Measurements from ENCODE around the gene TBRG4.

TBRG4 gene

DNA sequence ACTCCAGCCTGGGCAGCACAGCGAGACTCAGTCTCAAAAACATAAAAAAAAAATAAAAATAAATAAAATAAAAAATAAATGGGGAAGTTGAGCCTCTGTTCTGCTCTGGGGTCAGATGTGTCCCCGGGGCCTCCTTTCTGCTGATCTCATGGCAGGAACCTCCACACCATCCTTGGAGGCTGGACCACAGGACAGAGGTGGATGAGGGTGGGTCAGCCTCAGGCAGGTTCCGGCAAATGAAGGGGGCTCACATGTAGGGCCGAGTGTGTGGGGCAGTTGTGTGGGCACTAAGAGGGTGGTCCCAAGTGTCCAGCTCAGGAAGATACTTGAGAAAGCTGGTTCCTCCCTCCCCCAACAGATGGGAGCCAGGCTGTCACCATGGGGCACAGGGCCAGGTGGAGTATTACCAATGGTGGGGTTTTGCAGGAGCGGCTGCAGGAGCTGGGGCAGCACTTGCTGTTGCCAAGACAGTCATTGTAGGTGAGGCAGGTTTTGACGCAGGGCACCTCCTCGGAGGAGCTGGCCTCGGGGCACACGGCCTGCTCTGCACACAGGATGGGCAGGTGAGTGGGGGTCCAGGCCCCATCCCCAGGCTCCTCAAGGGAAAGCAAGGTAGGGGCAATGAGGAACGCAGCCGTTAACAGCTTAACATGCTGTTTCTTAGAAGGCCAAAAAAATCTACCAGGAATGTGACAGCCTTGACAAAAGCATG, 13.9 kb upstream of the TBRG4 start:
- H3K27ac ChIP-seq = no peak overlapping the region
- no peaks in the 10 kb centered on the region for H3K36me3 ChIP-seq (replicated peaks)
- no peaks in the 10 kb centered on the region for H3K27me3 ChIP-seq (replicated peaks)
- no peak overlapping the region for H3K4me3 ChIP-seq (ENCODE audit: low read depth, low read length)
- TF ChIP-seq, protein P1, sequence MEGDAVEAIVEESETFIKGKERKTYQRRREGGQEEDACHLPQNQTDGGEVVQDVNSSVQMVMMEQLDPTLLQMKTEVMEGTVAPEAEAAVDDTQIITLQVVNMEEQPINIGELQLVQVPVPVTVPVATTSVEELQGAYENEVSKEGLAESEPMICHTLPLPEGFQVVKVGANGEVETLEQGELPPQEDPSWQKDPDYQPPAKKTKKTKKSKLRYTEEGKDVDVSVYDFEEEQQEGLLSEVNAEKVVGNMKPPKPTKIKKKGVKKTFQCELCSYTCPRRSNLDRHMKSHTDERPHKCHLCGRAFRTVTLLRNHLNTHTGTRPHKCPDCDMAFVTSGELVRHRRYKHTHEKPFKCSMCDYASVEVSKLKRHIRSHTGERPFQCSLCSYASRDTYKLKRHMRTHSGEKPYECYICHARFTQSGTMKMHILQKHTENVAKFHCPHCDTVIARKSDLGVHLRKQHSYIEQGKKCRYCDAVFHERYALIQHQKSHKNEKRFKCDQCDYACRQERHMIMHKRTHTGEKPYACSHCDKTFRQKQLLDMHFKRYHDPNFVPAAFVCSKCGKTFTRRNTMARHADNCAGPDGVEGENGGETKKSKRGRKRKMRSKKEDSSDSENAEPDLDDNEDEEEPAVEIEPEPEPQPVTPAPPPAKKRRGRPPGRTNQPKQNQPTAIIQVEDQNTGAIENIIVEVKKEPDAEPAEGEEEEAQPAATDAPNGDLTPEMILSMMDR (IDR thresholded peaks at IDR 0.05; ENCODE audit: low read depth, low read length, missing control alignments) = no peak
- no peak for DNase-seq
- in situ Hi-C loops (cut with HindIII; ENCODE audit: low pct_ligation_motif_present, low sequenced_read_pairs) = no loop called here

DNA sequence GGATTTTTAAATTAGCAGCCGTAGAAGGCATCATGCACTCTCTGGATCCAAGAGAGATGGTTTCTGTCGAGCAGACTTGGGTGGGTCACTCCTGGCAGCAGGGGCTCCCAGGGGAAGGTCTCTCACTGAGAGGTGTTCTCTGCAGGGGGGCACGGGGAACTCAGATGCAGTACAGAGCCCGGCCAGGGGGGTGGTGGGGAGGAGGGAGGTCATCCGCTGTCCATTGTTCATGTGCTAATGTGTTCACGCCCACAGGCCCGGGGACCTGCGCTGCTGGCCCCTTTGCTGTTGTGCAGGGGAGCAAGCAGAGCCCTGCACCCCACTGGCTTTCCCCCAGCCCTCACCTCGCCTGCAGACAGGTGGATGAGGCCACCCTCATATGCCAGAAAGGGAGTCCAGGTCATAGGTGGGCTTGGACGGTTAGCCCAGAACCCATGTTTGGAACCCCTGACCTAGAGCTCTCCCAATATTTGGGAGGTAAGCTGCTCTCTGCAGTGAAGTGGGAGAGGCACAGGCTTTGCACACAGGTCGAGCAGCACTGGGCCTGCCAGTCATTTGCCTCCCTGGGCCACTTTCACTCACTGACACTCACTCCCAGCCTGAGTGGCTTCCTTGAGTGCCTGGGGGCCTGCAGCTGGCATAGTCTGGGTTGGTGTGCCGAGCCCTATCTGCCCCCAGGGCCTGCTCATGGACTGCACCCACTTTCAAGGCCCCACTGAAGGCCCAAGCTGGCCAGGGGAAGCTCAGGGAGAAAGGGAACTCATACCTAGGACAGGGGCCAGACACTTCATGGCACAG, 12.6 kb upstream of the TBRG4 start:
- Histone ChIP-seq H3K27ac (no peak overlapping the region), H3K4me3 (ENCODE audit: low read depth, low read length) (no peak overlapping the region), H3K27me3 (replicated peaks) (no peaks in the 10 kb centered on the region), H3K36me3 (replicated peaks) (no peaks in the 10 kb centered on the region)
- TF ChIP-seq, protein P1 (IDR thresholded peaks at IDR 0.05; ENCODE audit: low read depth, low read length, missing control alignments) = no peak
- in situ Hi-C loops (cut with HindIII; ENCODE audit: low pct_ligation_motif_present, low sequenced_read_pairs) = no loop called here
- no peak for DNase-seq

DNA sequence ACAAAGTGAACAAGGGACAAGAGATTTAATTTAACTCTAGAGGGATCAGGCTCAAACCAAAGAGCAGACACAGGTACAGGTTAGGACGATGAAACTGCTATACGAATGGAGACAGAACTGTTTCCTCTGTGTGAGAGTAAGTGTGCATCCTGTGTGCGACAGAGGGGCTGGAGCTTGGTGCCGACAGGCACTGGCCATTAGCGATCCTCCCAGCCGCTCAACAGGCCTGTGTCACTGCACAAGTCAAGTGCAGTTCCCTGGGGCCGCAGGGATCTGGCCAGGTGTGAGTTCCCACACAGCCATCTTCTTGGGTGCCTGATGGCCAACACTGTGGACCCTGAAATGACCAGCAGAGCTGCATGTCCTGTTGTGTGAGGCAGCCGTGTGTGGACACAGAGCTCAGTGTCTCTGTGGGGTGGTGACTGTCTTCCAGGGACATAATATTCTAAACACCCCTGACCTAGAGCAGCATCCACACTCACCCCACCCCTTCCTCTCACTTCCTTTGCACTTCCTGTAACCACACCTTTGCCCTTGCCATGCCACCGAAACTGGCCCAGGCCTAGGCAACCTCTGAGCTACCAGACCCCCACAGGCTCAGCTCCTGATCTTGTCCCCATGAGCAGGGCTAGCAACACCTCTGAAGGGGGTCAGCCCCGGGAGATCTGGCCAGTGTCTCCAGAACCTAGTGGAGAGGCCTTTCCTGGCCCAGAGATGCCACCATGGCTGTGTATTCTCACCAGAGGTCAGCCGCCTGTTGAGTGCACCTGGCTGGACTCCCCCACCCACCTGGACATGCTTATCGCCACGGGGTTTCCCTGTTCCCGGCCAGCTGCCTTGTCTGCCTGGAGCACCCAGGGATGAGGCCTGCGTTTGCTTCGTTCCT, 11.7 kb upstream of the TBRG4 start:
- TF ChIP-seq, protein P1 (IDR thresholded peaks at IDR 0.05; ENCODE audit: low read depth, low read length, missing control alignments) = no peak

DNA sequence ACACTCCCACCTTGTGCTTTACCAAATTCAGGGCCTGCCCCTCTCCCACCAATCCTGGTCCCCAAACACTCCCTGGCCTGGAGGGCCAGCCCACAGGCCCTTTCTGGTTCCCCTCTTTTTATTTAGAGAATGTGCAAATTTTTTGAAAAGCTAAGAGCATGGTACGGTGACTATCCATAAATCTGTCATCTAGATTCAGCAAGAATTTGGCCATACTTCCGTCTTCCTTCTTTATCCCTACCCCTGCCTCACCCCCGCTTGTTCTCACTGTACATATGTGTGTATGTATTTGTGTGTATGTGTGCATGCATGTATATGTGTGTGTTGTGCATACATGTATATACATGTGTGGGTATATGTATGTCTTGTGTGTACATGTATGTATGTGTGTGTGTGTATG, 8.1 kb upstream of the TBRG4 start:
- H3K27ac ChIP-seq = no peak overlapping the region
- DNase-seq = no peak
- TF ChIP-seq, protein P1 (IDR thresholded peaks at IDR 0.05; ENCODE audit: low read depth, low read length, missing control alignments) = no peak
- H3K4me3 ChIP-seq (ENCODE audit: low read depth, low read length) = no peak overlapping the region
- no peaks in the 10 kb centered on the region for H3K27me3 ChIP-seq (replicated peaks)
- H3K36me3 ChIP-seq (replicated peaks) = no peaks in the 10 kb centered on the region
- in situ Hi-C loops (cut with HindIII; ENCODE audit: low pct_ligation_motif_present, low sequenced_read_pairs) = no loop called here

More for the DNA sequence above, 11.7 kb upstream of the TBRG4 start:
- in situ Hi-C loops (cut with HindIII; ENCODE audit: low pct_ligation_motif_present, low sequenced_read_pairs) = no loop called here
- Histone ChIP-seq H3K27ac (no peak overlapping the region), H3K4me3 (ENCODE audit: low read depth, low read length) (no peak overlapping the region), H3K27me3 (replicated peaks) (no peaks in the 10 kb centered on the region), H3K36me3 (replicated peaks) (no peaks in the 10 kb centered on the region)
- DNase-seq = no peak

DNA sequence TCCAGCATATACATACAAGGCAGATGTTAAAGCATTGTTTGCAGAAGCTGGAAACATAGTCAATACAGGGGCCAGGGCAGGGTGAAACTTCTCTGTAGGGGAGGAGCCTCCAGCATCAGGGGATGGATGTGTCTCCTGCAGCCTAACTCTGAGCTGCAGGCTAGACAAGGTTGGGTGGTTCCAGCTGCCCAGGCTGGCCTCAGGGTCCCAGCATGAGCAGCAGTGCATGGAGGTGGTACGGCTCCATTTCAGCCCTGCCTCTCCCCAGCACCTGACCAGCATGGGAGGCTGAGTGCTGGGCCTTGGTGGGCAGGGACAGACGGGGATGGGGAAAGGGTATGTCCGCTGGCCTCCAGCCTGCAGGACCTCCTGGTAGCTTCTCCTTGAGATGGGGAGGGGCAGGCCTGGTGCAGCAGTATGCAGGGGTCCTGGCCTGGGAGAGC, 7.4 kb upstream of the TBRG4 start:
- DNase-seq = no peak
- Histone ChIP-seq H3K27ac (no peak overlapping the region), H3K27me3 (replicated peaks) (no peaks in the 10 kb centered on the region), H3K4me3 (ENCODE audit: low read depth, low read length) (no peak overlapping the region), H3K36me3 (replicated peaks) (no peaks in the 10 kb centered on the region)
- TF ChIP-seq, protein P1 (IDR thresholded peaks at IDR 0.05; ENCODE audit: low read depth, low read length, missing control alignments) = no peak
- in situ Hi-C loops (cut with HindIII; ENCODE audit: low pct_ligation_motif_present, low sequenced_read_pairs) = no loop called here

All from brain microvascular endothelial cell (primary cell).